ENCODE data around the gene CA10.

GRCh38 chr17:52148288-52148968 lies 10.1 kb downstream of the CA10 start:
- TF ChIP-seq POLR2A (IDR thresholded peaks at IDR 0.05) (no peak), CTCF (IDR thresholded peaks at IDR 0.05) (no peak), POLR2AphosphoS5 (IDR thresholded peaks at IDR 0.05) (no peak)

Data from sigmoid colon (tissue), 4 donors.